Endothelial cell (in vitro differentiated cells): ENCODE results near the gene DLGAP1. TPM values are rescaled to one million over a fixed set of nuclear protein-coding genes. Genes with fewer than 3 reads are reported as not detected.
A peak's percentile ranks its signal among the peaks of the same experiment; 100 is the strongest.

Source experiments
- DNase-seq: peaks from one replicate; pipeline ENCODE4 v3.0.0; 2021; ENCODE audit warnings: low spot score
- H3K27ac Mint-ChIP-seq: one replicate; pipeline ENCODE4 v1.8.0; 2021; ENCODE audit warnings: mixed read lengths, inconsistent platforms; ENCODE audit not compliant: unreplicated experiment
- H3K27me3 Mint-ChIP-seq: one replicate; pipeline ENCODE4 v1.8.0; 2021; ENCODE audit warnings: mild to moderate bottlenecking, moderate library complexity, mixed read lengths, inconsistent platforms; ENCODE audit not compliant: unreplicated experiment
- H3K36me3 Mint-ChIP-seq: one replicate; pipeline ENCODE4 v1.8.0; 2021; ENCODE audit warnings: mild to moderate bottlenecking, low read depth, mixed read lengths, inconsistent platforms; ENCODE audit not compliant: unreplicated experiment
- H3K4me1 Mint-ChIP-seq: one replicate; pipeline ENCODE4 v1.8.0; 2021; ENCODE audit warnings: mild to moderate bottlenecking, mixed read lengths, inconsistent platforms; ENCODE audit not compliant: unreplicated experiment
- H3K4me3 Mint-ChIP-seq: one replicate; pipeline ENCODE4 v1.8.0; 2021; ENCODE audit warnings: mild to moderate bottlenecking, mixed read lengths, inconsistent platforms; ENCODE audit not compliant: unreplicated experiment
- H3K9me3 Mint-ChIP-seq: one replicate; pipeline ENCODE4 v1.8.0; 2021; ENCODE audit warnings: mixed read lengths, inconsistent platforms; ENCODE audit not compliant: unreplicated experiment
- CTCF ChIP-seq: fragments of 200-600 bp; sonication (generic); IDR thresholded peaks from one replicate; pipeline ENCODE4 v1.5.0; 2021; ENCODE audit warnings: antibody characterized with exemption; ENCODE audit not compliant: unreplicated experiment
- total RNA-seq: library from RNA; stranded (reverse); fragmentation: NEBNext Ultra II Directional; extraction: Animal tissue kit (Norgen Biotek cat#: 25700); gene quantifications from one replicate; pipeline ENCODE4 v1.2.1, GENCODE V29; 2021; ENCODE audit not compliant: unreplicated experiment

The DLGAP1 gene
- total RNA-seq, 1 donor from 2014 or later, result 1.8 TPM

GRCh38 chr18:3713166-3713565 is 741.9 kb downstream of the DLGAP1 start:
- Mint-ChIP-seq H3K4me1 (peaks cover 6% of the 10 kb centered on the region), H3K27ac (no peak overlapping the region), H3K4me3 (no peak overlapping the region), H3K27me3 (peaks cover under 1% of the 10 kb centered on the region), H3K9me3 (no peaks in the 10 kb centered on the region), H3K36me3 (no peaks in the 10 kb centered on the region)
- no peak for TF ChIP-seq CTCF
- DNase-seq, result no peak

GRCh38 chr18:3712491-3712890 is 742.6 kb downstream of the DLGAP1 start:
- Mint-ChIP-seq H3K36me3 (no peaks in the 10 kb centered on the region), H3K27ac (no peak overlapping the region), H3K4me1 (peaks cover 6% of the 10 kb centered on the region), H3K4me3 (no peak overlapping the region), H3K27me3 (no peaks in the 10 kb centered on the region), H3K9me3 (no peaks in the 10 kb centered on the region)
- DNase-seq, result no peak
- TF ChIP-seq CTCF, result no peak

GRCh38 chr18:3710712-3711301 is 744.3 kb downstream of the DLGAP1 start:
- TF ChIP-seq CTCF, result no peak
- Mint-ChIP-seq H3K4me3 (no peak overlapping the region), H3K36me3 (no peaks in the 10 kb centered on the region), H3K27ac (peak overlapping the region; percentile 50), H3K27me3 (no peaks in the 10 kb centered on the region), H3K4me1 (peaks cover 6% of the 10 kb centered on the region), H3K9me3 (no peaks in the 10 kb centered on the region)
- DNase-seq, result peak; percentile 26

GRCh38 chr18:3709205-3709604 is 745.9 kb downstream of the DLGAP1 start:
- no peaks in the 10 kb centered on the region for H3K27me3 Mint-ChIP-seq
- H3K9me3 Mint-ChIP-seq, result no peaks in the 10 kb centered on the region
- no peak for TF ChIP-seq CTCF
- H3K27ac Mint-ChIP-seq, result no peak overlapping the region
- no peaks in the 10 kb centered on the region for H3K36me3 Mint-ChIP-seq
- DNase-seq, result no peak
- H3K4me3 Mint-ChIP-seq, result no peak overlapping the region
- peaks cover 6% of the 10 kb centered on the region for H3K4me1 Mint-ChIP-seq

- Mint-ChIP-seq H3K4me3 (no peak overlapping the region), H3K9me3 (no peaks in the 10 kb centered on the region), H3K36me3 (no peaks in the 10 kb centered on the region), H3K27ac (no peak overlapping the region), H3K4me1 (peaks cover 8% of the 10 kb centered on the region), H3K27me3 (no peaks in the 10 kb centered on the region)
- DNase-seq, result no peak
- TF ChIP-seq CTCF, result no peak
Observed at GRCh38 chr18:3706279-3707097, 748.6 kb downstream of the DLGAP1 start.
